GM21576 (cell line): ENCODE results near the gene MED8.

ENCODE experiments used
- ATAC-seq: cut with Tn5 transposase; IDR thresholded peaks from one replicate; pipeline ENCODE4 v1.9.1; 2021; ENCODE audit warnings: mild to moderate bottlenecking, moderate library complexity; ENCODE audit not compliant: unreplicated experiment

Gene MED8

DNA sequence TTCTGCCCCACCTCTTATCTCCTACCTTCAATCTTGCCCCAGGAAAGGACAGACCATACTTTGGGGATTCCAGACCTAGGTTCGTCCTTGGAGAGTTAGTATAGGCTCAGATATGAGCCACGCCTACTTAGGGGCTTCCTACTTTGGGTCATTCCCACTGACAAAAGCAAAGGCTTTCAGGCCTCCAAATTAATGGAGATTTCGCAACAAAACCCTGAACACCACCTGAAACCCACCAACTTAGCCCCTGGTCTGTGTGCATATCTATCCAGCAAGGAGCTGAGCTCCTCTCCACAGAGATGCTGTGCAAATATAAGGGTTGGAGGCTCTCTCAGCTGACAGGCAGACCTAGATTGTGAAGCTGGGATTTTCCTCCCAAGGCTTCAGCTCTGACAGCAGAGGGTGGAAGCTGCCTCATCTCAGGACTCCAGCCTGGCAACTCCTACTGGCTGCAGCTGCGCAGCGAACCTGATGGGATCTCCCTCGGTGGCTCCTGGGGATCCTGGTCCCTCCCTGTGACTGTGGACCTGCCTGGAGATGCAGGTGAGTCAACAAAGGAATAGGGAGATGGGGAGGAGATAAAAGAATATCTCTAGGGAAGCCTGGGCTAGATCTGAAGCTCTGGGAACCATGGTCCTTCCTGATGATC is 49.9 kb downstream of the MED8 start:
- ATAC-seq: no peak

DNA sequence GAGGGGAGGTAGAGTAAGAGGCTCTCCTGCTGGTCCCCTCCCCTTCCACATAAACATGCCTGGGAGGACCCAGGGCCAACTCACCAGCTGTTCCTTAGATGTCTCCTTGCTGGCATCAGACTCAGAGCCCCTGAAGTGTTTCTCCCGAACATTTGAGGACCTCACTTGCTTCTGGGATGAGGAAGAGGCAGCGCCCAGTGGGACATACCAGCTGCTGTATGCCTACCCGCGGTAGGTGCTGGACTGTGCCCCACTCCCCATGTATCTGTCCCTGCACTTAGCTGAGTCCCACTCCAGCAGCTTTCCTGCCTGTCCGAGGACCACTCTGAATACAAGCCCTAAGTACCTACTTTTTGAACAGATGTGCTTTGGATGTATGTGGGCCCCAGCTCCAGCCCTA is 51.6 kb downstream of the MED8 start:
- ATAC-seq: no peak

DNA sequence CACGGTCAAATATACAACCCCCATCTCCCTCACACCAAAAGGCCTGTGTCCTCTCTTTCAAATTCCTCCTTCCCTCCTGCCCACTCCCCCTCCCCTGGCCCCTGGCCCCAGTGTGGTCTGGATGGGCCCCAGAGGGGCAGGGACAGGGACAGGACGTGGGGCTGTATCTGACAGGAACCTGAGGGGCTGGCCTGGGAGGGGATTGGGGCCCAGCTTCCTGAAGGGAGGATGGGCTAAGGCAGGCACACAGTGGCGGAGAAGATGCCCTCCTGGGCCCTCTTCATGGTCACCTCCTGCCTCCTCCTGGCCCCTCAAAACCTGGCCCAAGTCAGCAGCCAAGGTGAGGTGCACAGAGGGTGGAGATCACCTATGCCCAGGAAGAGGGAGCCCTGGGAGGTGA is 52.0 kb downstream of the MED8 start, which contains the start of gene MPL:
Gene MPL, plus strand, starts transcription at position 231 of the 400 bp plus-strand sequence. Its CDS starts 31 bp downstream, at position 262.
- ATAC-seq: no peak

DNA sequence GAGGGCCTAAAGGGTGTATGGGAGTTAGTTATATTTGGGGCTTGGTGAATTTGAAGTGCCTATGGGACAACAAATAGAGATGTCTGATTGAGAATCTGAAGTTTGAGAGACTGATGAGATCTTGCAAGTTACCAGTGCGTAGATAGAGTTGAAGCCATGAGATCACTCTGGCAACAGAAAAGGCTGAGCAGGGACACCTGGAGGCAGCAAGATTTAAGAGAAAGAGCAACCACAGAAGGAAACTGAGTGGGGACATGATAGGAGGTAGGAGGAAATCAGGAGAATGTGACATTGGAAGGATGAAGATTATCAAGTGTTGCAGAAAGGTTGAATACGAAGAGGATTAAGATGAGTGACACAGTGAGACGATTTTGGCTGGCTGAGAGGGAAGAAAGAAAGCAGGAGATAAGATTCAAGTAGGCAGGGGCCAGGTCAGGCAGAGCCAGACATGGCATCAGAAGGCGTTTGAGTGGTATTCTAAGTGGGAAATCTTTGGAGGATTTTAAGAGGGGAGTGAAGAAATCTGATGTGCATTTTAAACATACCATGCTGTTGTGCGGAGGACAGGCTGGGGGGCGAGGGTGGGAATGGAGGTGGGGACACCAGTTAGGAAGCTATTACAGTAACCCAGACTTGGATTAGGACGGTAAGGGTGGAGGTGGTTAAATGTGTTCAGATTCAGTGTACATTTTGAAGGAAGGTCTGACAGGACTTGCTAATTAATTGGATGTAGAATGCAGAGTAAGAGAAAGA is 55.0 kb downstream of the MED8 start:
- ATAC-seq: no peak
